NK-92 (cell line): ENCODE measurements around the gene CTNNBL1.

Source experiments
- DNase-seq: peaks from one replicate; lab custom pipeline; 2025; ENCODE audit not compliant: unreplicated experiment; lab: John Stamatoyannopoulos, UW

CTNNBL1 gene

DNA sequence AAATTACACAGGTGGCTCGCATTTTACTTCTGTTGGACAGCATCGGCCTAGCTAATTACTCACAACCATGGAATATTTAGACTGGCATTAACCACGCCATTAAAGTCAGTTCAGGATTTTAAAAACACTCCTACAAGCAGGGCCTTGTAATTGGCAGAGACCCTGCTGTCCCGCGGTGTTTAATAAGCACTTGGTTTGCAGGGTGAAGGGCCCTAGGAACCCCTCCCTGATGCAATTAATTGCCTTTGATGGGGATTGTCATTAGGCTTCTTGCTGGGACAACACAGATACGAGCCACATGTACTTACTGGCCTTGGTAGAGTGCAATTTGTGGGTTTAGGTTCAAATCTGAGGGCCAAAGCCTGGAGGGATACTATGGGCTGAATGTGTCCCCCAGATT is 201.3 kb downstream of the CTNNBL1 start:
- no peak for DNase-seq

DNA sequence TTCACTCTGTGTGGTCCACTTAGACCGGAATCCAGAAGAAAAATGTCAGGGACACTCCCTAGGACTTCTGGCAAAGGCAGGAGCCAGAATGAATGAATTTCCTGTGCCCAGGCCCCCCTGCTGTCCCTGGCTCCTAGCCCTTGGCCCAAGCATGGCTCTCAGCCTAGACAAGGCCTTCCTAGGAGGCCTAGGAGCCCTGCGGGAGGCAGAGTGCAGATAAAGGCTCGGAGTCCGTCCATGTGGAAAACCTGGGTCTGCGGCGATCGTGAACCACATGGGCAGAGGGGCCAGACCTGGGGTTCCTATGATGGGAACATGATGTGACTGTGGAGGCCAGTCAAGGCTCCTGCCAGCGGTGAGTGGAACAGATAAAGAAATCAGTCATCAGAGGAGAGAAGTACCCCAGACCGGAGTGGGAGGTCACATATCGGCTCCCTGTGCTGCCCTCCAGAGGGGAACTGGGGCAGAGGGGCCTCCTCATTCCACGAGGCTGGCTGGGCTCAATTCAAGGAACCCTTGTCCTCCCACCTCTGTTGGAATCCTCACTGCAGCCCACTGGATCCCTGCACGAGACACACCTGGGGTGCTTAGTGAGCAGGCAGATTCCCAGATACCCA is 203.2 kb downstream of the CTNNBL1 start:
- DNase-seq = no peak

GRCh38 chr20:37898233-37899104 is 204.6 kb downstream of the CTNNBL1 start:
- no peak for DNase-seq

GRCh38 chr20:37899105-37900045 is 205.5 kb downstream of the CTNNBL1 start:
- DNase-seq = no peak

- no peak for DNase-seq
Observed at GRCh38 chr20:37901240-37901639, 207.4 kb downstream of the CTNNBL1 start.

GRCh38 chr20:37901654-37902503 is 208.0 kb downstream of the CTNNBL1 start:
- DNase-seq = no peak

DNA sequence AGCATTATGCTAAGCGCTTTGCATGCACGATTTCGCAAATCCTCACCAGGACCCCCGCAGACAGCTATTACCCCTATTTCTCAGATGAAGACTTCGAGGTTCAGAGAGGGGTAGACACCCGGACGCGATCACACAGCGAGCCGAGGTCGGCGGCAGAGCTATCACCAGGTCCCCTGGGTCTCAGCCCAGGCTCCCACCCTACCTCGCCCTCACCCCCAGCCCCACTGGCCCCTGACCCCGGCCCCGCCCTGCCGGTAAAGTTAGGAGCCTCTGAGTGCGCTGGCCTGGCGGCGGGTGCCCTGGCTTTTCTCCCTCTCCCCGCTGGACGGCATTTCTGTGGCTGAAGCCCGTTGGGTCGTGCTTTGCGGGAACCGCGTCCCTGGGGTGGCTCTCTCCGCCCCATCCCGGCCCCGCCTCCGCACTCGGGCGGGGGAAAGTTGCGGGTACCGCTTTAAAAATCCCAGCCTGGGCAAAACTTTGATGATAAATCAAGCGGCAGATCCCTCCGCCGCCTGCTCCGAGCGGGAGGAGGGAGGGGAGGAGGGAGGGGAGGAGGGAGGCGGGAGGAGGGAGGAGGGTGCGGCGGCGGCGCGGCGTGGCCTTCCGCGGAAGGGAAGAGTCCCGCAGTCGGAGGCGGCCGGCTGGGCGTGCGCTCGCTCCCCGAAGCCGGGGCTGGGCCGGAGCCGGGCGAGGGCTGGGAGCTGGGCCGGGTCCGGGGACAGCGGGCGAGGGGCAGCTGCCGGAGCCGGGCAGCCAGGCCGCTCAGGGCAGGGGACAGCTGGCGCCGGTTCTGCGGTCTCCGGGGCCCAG is 208.9 kb downstream of the CTNNBL1 start, which contains the start of gene VSTM2L:
Gene VSTM2L (plus strand): TSS at position 624 of the 810 bp plus-strand sequence. CDS start 224 bp downstream, outside the sequence.
- no peak for DNase-seq

GRCh38 chr20:37903317-37904007 is 209.6 kb downstream of the CTNNBL1 start:
- no peak for DNase-seq

GRCh38 chr20:37904008-37904642 is 210.3 kb downstream of the CTNNBL1 start:
- no peak for DNase-seq

GRCh38 chr20:37904845-37905373 is 211.1 kb downstream of the CTNNBL1 start:
- DNase-seq = no peak

DNA sequence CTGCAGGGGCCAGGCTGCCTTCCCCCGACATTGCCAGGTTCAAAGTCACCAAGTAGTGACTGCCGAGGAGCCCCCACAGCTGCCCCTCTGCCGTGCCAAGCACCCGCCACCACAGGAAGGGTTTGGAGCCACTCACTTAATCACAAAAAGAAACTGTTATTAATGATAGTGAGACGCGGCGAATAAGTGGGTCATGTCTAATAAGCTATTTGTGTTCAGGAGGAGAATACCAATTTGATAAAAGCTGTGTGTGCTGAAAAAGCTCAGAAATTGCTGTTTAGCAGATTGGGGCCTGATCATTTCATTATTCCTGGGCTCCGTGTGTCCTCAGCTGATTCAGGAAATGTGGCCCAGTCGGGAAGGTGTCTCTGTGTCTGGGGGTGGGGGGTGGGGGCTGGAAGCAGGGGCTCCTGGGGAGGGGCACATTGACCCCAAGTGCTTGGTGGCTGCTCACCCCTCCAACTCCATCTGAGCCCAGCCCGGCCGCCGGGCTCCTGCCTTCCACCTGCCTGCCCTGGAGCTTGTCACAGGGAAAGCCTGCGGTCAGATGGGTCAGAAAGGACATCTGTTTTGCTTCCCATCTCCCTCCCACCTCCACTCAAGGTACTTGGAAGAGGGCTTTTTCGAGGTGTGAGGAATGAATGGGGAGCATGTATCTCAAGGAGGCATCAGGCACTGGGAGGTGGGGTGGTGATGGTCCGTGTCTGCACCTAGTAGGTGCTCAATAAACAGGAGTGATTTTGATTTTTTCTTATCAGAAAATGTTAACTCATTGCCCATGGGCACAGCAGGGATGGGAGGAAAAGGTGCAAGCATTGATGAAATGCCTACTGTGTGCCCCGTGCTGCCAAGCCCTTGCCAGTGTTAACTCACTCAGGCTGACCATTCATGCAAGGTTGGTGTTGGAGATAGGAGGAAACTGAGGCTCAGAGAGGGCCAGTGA is 212.1 kb downstream of the CTNNBL1 start:
- no peak for DNase-seq

DNA sequence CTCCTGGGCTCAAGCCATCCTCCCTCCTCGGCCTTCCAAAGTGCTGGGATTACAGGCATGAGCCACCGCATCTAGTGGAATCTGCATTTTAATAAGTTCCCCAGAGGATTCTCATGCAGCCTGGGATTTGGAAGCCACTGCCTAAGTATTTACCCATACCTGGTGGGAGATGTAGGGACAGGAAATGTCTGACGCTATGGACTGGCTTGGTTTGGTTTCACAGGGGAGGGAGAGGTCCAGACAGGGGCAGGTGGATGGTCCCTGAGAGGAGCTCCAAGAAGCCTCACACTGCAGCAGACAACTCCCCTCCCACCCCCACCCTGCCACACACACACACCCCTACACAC is 213.5 kb downstream of the CTNNBL1 start:
- no peak for DNase-seq

GRCh38 chr20:37907677-37908401 is 214.0 kb downstream of the CTNNBL1 start:
- no peak for DNase-seq

DNA sequence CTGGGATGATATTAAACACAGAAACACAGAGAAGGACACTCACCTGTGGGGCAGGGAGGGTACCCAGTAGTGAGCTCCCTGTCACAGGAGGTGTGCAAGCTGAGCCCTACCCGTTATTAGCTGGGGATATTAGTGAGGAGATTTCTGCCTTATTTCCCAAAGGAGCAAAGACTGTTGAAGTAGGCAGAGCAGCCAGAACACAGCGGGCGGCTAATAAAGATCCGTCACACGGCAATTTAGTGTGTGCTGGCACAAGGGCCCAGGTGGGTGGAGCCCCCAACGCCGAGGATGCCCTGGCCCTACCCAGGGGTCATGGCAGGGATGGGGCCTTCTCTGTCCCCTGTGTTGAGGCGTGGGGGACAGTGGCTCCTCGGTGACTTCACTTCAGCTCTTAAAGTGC is 217.4 kb downstream of the CTNNBL1 start:
- no peak for DNase-seq

DNA sequence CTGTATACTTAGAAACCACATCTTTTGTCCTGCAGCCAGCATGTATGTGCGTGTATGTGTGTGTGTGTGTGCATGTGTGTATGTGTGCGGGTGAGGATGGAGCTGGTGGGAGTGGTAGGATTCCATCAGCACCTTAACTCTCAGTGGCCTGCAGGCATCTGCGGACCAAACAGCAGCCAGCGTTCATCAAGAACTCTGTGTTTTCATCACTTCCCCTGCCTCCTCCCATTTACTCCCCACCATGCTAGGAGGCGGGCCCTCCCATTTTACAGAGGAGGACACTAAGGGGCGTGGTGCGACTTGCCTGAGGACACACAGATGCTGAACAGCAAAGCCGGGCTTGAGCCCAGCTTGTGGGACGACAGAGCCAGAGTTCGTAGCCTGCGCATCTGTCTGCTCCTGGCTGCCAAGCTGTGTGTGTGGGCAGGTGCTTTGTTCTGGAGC is 218.0 kb downstream of the CTNNBL1 start:
- DNase-seq = no peak

- DNase-seq = no peak
Observed at GRCh38 chr20:37912874-37913273, 219.0 kb downstream of the CTNNBL1 start.
